Muscle layer of colon (tissue), 2 donors: ENCODE results near the gene NRL.
A peak's percentile ranks its signal among the peaks of the same experiment; 100 is the strongest.

Experiments used
- H3K27ac ChIP-seq: one replicate; pipeline ENCODE4 v1.7.0; 2013; ENCODE audit warnings: low read depth, mild to moderate bottlenecking, low read length, moderate library complexity
- H3K27me3 ChIP-seq, 2 donors: one replicate each; pipeline ENCODE4 v1.7.0; 2013; ENCODE audit warnings: low read length in 2 of 2, mild to moderate bottlenecking in 2 of 2; ENCODE audit not compliant: insufficient read depth in 2 of 2, control insufficient read depth in 1 of 2
- H3K36me3 ChIP-seq: one replicate; pipeline ENCODE4 v1.7.0; 2013; ENCODE audit warnings: mild to moderate bottlenecking, low read length; ENCODE audit not compliant: insufficient read depth
- H3K4me1 ChIP-seq: one replicate; pipeline ENCODE4 v1.7.0; 2013; ENCODE audit warnings: mild to moderate bottlenecking, low read length; ENCODE audit not compliant: insufficient read depth
- H3K4me3 ChIP-seq, 2 donors: one replicate each; pipeline ENCODE4 v1.7.0; 2013; ENCODE audit warnings: low read length in 2 of 2, low read depth in 1 of 2, mild to moderate bottlenecking in 1 of 2, moderate library complexity in 1 of 2
- H3K9ac ChIP-seq: one replicate; pipeline ENCODE4 v1.7.0; 2013; ENCODE audit warnings: low read length
- H3K9me3 ChIP-seq: one replicate; pipeline ENCODE4 v1.7.0; 2013; ENCODE audit warnings: mild to moderate bottlenecking, low read length
- donor health status: abdominal sarcoma.
- donor health status: Adenocarcinoma of cecum.

The NRL gene

DNA sequence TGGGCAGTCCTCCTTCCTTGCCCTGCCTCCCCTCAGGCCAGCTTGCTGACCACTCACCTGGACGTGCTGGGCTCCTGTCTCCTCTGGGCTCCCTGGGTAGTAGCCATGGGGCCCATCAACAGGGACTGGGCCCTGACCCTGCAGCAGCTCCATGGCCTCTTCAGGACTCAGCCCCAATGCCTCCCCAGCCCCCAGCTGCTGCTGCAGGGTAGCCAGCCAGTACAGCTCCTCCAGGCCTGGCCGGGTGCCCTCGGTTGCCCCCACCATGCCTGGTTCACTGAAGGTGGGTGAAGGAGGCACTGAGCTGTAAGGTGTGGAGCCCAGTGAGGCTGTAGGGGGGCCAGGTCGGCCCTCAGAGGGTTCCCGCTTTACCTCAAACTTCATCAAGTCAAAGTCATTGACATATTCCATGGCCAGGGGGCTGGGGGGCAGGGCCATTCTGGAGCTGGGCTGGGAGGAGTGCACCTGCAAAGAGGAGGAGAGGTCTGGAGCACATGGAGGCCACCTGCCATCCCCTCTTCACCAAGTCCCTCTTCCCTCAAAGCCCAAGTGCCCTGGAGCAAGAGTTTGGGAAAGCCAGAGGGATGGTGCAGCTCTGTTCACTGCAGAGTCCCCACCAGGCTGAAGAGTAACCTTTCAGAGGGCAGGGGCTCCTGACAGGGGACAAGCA is 32.2 kb downstream of the NRL start:
- no peaks in the 10 kb centered on the region for H3K36me3 ChIP-seq
- no peak overlapping the region for H3K4me3 ChIP-seq
- H3K4me1 ChIP-seq = peaks cover 6% of the 10 kb centered on the region
- H3K9ac ChIP-seq = no peak overlapping the region
- no peaks in the 10 kb centered on the region for H3K9me3 ChIP-seq
- H3K27me3 ChIP-seq = peaks cover 0 to 7% of the 10 kb centered on the region in 2 donors
- H3K27ac ChIP-seq = no peak overlapping the region

DNA sequence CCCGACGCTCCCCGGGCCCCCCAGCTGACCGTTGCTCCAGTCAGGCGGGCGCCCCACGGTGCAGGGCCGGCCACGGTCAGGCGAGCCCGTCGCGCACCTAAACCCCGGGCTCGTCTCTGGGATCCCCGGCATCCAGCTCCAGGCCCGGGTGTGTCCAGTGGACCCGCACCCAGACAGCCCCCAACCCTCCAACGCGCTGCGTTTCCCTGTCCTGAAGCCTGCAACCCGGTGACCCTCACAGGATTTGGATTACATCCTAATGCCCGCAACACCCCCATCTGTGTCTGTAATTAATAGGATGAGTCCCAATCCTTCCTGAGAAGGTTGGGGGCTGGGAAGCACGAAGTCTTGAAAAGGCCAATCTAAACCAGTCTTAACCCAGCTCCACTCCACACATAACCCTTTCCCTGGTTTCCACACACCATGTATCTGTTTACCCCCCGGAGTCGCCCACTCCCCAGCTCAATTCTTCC is 33.0 kb downstream of the NRL start:
- Histone ChIP-seq H3K9ac (no peak overlapping the region), H3K36me3 (no peaks in the 10 kb centered on the region), H3K9me3 (no peaks in the 10 kb centered on the region), H3K27me3 (peaks cover 0 to 11% of the 10 kb centered on the region in 2 donors), H3K27ac (no peak overlapping the region), H3K4me3 (peak overlapping the region; percentile 56 to 64), H3K4me1 (peaks cover 6% of the 10 kb centered on the region)

DNA sequence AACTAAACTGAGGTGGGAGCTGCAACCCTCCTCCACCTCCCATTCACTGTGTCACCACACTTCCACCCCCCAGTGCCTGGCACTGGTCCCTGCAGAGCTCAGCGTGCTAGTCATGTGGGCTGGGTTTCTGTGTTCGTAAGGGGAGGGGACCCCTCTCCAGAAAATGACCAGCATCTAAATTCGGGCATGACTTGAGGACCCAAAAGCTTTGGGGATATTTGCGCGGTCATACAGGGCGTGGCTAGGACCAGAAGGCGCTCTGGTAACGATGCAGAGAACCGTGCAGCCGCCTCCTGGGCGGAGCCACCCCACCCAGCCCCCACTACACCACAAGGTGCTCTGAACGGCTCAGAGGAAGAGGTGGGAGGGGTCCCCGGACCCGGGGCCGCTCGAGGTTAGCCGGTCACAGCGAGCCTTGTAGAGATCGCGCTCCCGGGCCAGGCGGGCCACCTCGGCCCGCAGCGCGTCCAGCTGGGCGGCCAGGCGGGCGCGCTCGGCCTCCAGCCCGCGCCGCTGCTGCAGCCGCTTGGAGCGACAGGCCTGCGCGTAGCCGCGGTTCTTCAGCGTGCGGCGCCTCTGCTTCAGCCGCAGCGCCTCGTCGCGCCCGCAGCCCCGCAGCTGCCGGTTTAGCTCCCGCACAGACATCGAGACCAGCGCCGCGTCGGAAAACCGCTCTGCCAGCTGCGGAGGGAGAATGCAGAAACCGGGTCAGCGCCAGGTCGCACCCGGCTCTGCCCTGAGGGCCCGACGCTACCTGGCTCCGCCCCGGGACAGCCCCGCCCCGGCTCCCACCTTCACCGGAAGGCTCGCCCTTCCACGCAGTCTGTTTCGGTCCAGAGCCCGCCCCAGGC is 33.6 kb downstream of the NRL start:
- H3K27ac ChIP-seq = no peak overlapping the region
- H3K9me3 ChIP-seq = no peaks in the 10 kb centered on the region
- H3K4me1 ChIP-seq = peaks cover 6% of the 10 kb centered on the region
- H3K27me3 ChIP-seq = peaks cover 0 to 11% of the 10 kb centered on the region in 2 donors
- H3K4me3 ChIP-seq = peak overlapping the region; percentile 56 to 64
- H3K9ac ChIP-seq = no peak overlapping the region
- no peaks in the 10 kb centered on the region for H3K36me3 ChIP-seq

DNA sequence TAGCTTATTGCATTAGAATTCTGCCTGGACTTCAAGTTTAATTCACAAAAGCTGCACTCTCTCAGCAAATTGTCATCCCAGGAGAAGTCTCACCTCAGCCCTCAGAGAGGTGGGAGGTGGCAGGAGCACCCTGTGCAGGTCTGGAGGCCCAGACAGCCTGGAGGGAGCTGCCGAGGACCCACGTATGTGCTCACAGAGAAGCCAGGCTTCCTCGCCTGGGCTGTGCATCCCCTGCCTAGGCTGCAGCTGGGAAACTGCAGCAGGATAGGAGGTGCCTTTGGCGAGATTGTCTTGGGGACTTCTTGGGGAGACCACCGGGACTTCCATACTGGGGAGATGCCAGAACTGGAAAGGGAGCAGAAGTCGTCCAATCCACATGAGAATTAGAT is 34.6 kb downstream of the NRL start:
- Histone ChIP-seq H3K9ac (no peak overlapping the region), H3K27ac (no peak overlapping the region), H3K27me3 (peaks cover 0 to 11% of the 10 kb centered on the region in 2 donors), H3K9me3 (no peaks in the 10 kb centered on the region), H3K4me1 (peaks cover 6% of the 10 kb centered on the region), H3K4me3 (no peak overlapping the region), H3K36me3 (no peaks in the 10 kb centered on the region)

DNA sequence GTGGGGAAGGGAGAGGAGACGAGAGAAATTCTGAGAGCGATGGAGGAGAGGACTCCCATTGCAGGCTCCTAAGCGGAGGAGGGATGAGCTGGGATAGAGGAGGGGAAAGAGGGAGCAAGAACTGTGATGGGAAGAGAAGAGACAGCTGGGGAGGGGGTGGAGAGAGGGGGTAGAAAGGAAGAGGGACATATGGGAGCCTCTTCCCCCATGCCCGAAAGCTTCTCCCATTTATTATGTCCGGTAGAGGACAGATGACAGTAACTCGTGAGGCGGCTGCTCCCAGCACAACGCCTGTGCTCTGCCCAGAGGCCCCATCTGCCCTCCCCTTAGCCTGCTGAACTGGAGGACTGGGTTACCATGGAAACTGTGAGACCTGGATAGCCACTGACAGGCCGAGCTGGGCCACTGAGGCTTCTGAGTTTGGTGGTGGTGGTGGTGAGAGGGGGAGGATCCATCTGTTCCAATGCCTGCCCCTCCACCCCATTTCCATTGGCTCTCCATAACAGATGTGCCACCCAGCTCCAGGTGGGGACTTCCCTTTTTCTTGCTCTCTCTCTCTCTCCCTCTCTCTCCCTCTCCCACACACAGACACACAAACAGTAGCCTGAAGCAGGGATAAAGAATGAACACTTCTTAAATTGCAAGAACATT is 35.1 kb downstream of the NRL start:
- H3K27ac ChIP-seq = no peak overlapping the region
- no peak overlapping the region for H3K9ac ChIP-seq
- no peaks in the 10 kb centered on the region for H3K36me3 ChIP-seq
- peaks cover 6% of the 10 kb centered on the region for H3K4me1 ChIP-seq
- H3K27me3 ChIP-seq = peaks cover 0 to 11% of the 10 kb centered on the region in 2 donors
- no peak overlapping the region for H3K4me3 ChIP-seq
- no peaks in the 10 kb centered on the region for H3K9me3 ChIP-seq

DNA sequence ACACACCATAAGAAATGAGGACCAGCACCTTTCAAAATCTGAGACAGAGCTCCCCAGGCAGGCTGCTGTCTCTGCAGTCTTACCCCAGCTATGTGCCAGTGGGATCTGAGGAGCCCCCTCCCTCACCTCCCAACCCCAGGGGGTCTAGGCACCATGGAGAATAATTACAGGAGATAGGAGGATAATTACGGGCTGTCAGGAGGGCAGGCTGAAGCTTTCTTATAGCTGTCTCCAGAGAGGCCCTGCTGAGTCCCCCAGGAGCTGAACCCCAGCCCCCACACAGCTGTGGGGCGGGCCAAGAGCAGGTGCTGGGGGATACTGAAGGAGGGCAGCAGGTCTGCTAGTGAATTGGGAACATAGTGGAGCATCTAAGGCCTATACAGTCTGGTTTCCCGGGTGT is 36.6 kb downstream of the NRL start:
- H3K27me3 ChIP-seq = peaks cover 0 to 15% of the 10 kb centered on the region in 2 donors
- no peaks in the 10 kb centered on the region for H3K36me3 ChIP-seq
- H3K4me1 ChIP-seq = peaks cover 6% of the 10 kb centered on the region
- no peak overlapping the region for H3K27ac ChIP-seq
- H3K9me3 ChIP-seq = no peaks in the 10 kb centered on the region
- H3K9ac ChIP-seq = no peak overlapping the region
- H3K4me3 ChIP-seq = no peak overlapping the region

DNA sequence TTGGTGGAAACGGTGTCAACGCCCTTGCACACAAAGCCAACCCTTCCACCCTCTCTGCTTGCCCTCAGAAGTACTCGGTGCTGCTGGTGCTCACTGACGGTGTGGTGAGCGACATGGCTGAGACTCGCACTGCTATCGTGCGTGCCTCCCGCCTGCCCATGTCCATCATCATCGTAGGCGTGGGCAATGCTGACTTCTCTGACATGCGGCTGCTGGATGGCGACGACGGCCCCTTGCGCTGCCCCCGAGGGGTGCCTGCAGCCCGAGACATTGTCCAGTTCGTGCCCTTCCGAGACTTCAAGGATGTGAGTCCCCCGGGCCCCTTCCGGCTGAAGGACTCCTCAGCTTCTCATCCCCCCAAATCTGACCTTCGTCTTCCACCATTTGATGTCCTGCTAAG is 37.7 kb downstream of the NRL start:
- H3K27ac ChIP-seq = no peak overlapping the region
- peaks cover 0 to 17% of the 10 kb centered on the region in 2 donors for H3K27me3 ChIP-seq
- H3K4me3 ChIP-seq = no peak overlapping the region
- H3K9me3 ChIP-seq = no peaks in the 10 kb centered on the region
- no peaks in the 10 kb centered on the region for H3K36me3 ChIP-seq
- H3K4me1 ChIP-seq = peaks cover 6% of the 10 kb centered on the region
- no peak overlapping the region for H3K9ac ChIP-seq

DNA sequence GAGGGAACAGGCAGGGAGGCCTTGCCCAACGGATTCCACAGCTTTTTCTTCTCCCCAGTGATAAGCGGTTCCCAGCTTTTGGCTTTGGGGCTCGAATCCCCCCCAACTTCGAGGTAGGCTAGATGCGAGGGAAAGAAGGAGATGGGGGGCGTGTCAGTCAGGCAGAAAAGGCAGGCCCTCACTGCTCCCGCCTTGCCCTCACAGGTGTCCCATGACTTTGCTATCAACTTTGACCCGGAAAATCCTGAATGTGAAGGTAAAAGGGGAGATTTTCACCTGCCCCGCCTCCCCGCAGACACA is 38.5 kb downstream of the NRL start:
- no peaks in the 10 kb centered on the region for H3K36me3 ChIP-seq
- H3K9ac ChIP-seq = no peak overlapping the region
- H3K4me1 ChIP-seq = peaks cover 9% of the 10 kb centered on the region
- no peak overlapping the region for H3K4me3 ChIP-seq
- peaks cover 0 to 11% of the 10 kb centered on the region in 2 donors for H3K27me3 ChIP-seq
- H3K27ac ChIP-seq = no peak overlapping the region
- H3K9me3 ChIP-seq = no peaks in the 10 kb centered on the region

DNA sequence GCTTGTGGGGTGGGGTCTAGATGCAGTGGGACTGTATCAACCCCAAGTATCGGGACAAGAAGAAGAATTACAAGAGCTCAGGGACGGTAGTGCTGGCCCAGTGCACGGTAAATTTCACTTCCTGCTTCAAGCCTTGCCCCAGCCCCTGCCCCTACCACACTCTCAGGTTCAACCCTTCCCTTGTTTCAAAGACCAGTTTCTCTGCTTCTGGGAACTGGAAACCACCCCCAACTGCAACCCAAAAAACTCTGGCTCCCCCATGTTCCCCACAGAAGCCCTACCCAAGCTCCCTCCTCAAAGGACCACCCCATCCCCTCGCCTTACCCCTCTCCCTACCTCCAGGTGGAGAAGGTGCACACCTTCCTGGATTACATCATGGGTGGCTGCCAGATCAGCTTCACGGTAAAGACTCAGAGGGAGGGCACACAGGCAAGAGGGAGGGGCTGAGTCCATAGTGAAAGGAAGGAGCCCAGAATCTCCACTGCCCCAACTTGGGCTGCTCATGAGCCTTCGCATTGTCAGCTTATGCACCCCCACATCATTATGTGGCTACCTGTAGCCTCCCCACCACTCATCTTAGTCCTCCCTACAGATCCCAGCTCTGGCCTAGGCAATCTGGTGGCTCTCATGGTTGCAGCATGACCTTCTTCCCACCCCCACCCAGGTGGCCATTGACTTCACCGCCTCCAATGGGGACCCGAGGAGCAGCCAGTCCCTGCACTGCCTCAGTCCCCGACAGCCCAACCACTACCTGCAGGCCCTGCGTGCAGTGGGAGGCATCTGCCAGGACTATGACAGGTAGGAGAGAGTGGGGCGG is 39.1 kb downstream of the NRL start:
- Histone ChIP-seq H3K9me3 (no peaks in the 10 kb centered on the region), H3K9ac (no peak overlapping the region), H3K27me3 (peaks cover 0 to 11% of the 10 kb centered on the region in 2 donors), H3K4me1 (peaks cover 6% of the 10 kb centered on the region), H3K27ac (no peak overlapping the region), H3K36me3 (no peaks in the 10 kb centered on the region), H3K4me3 (no peak overlapping the region)

DNA sequence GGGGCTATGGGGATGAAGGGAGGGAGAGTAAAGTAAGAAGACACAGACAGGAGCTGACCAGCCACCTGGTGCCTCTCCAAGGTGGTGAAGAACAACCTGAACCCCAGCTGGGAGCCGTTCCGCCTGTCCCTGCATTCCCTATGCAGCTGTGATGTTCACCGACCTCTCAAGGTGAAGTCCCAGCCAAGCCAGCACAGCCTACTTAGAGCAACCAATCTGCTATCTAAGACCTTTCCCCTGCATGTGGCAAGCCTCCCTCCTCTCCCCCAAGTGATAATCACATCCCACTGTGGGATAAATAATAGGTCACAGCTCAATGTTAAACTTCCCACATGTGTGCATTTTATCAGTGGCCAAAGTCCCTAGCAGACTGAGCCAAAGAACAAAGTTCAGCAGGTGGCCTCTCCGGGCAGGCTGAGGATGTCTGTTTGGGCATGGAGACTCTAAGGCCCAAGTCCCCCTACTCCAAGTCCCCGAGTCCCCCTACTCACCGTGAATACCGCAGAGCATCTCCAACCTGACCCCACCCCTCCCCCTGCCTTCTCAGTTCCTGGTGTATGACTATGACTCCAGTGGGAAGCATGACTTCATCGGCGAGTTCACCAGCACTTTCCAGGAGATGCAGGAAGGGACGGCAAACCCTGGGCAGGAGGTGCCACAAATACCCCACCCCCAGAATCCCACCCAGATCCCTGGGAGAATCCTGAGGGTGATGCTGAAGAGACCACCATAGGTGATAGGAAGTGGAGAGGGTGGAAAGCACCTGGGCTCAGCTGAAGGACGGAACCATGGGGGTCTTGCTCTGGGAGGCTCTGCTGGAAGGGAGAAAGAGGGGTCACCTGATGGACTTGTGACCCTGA is 39.9 kb downstream of the NRL start:
- Histone ChIP-seq H3K9me3 (no peaks in the 10 kb centered on the region), H3K9ac (no peak overlapping the region), H3K27me3 (peaks cover 0 to 11% of the 10 kb centered on the region in 2 donors), H3K36me3 (no peaks in the 10 kb centered on the region), H3K27ac (no peak overlapping the region), H3K4me3 (no peak overlapping the region), H3K4me1 (peaks cover 3% of the 10 kb centered on the region)
